ENCODE measurements around the gene RPS5. TPM values are rescaled to one million over a fixed set of nuclear protein-coding genes. Genes with fewer than 3 reads are reported as not detected.
"Not testable (repeated sequence)": the region's sequence is repeated elsewhere in the genome, so short reads cannot be mapped to it uniquely, and the experiment has no call there.

Gene RPS5
- total RNA-seq = 1,000 to 10,000 TPM; 1,376 to 1,435 TPM

- Mint-ChIP-seq H3K9me3 (no peaks in the 10 kb centered on the region), H3K4me3 (peak within 1 kb of the TSS; percentile 94), H3K4me1 (peaks cover 16% of the 10 kb centered on the region), H3K36me3 (ENCODE audit: low read depth) (peaks cover 63% of the 10 kb centered on the region), H3K27ac (peak within 1 kb of the TSS; percentile 97), H3K27me3 (no peaks in the 10 kb centered on the region)
- ATAC-seq (replicated peaks) = peak; percentile 98
These were observed at the start of gene RPS5 for GRCh38 chr19:58386576-58387337. TSS of gene RPS5 (plus strand) at chr19:58387269. CDS start at chr19:58388138, 869 bp downstream.

- Mint-ChIP-seq H3K27me3 (no peaks in the 10 kb centered on the region), H3K4me1 (no peaks in the 10 kb centered on the region), H3K36me3 (ENCODE audit: low read depth) (peaks cover 46% of the 10 kb centered on the region), H3K9me3 (no peaks in the 10 kb centered on the region), H3K4me3 (no peak overlapping the region), H3K27ac (no peak overlapping the region)
- ATAC-seq (replicated peaks) = no peak
These were observed 48.7 kb upstream of the RPS5 start for GRCh38 chr19:58338336-58338735.

GRCh38 chr19:58338825-58339558 is 48.1 kb upstream of the RPS5 start:
- no peak overlapping the region for H3K27ac Mint-ChIP-seq
- peaks cover 46% of the 10 kb centered on the region for H3K36me3 Mint-ChIP-seq (ENCODE audit: low read depth)
- ATAC-seq (replicated peaks) = no peak
- H3K9me3 Mint-ChIP-seq = no peaks in the 10 kb centered on the region
- no peak overlapping the region for H3K4me3 Mint-ChIP-seq
- no peaks in the 10 kb centered on the region for H3K4me1 Mint-ChIP-seq
- H3K27me3 Mint-ChIP-seq = no peaks in the 10 kb centered on the region

GRCh38 chr19:58345558-58345957 is 41.5 kb upstream of the RPS5 start:
- no peaks in the 10 kb centered on the region for H3K27me3 Mint-ChIP-seq
- H3K9me3 Mint-ChIP-seq = no peaks in the 10 kb centered on the region
- peaks cover 9% of the 10 kb centered on the region for H3K36me3 Mint-ChIP-seq (ENCODE audit: low read depth)
- ATAC-seq (replicated peaks) = no peak
- H3K4me1 Mint-ChIP-seq = peaks cover 6% of the 10 kb centered on the region
- peak overlapping the region; percentile 27 for H3K27ac Mint-ChIP-seq
- peak overlapping the region; percentile 90 for H3K4me3 Mint-ChIP-seq

- Mint-ChIP-seq H3K9me3 (no peaks in the 10 kb centered on the region), H3K27ac (peak overlapping the region; percentile 80), H3K27me3 (no peaks in the 10 kb centered on the region), H3K4me3 (peak overlapping the region; percentile 90), H3K4me1 (peaks cover 6% of the 10 kb centered on the region), H3K36me3 (ENCODE audit: low read depth) (no peaks in the 10 kb centered on the region)
- peak; percentile 98 for ATAC-seq (replicated peaks)
These were observed 39.8 kb upstream of the RPS5 start for GRCh38 chr19:58346961-58347929.

DNA sequence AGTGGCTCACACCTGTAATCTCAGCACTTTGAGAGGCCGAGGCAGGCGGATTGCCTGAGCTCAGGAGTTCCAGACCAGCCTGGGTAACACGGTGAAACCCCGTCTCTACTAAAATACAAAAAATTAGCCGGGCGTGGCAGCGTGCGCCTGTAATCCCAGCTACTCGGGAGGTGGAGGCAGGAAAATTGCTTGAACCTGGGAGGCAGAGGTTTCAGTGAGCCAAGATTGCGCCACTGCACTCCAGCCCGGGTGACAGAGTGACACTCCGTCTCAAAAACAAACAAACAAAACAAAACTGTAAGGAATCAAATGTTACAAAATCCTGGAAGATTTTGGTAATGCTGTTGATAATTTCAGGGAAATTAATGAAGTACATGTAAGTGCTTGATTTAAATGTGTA is 39.0 kb upstream of the RPS5 start:
- not testable (repeated sequence) for H3K9me3 Mint-ChIP-seq; H3K36me3 Mint-ChIP-seq (ENCODE audit: low read depth); H3K27me3 Mint-ChIP-seq
- Mint-ChIP-seq H3K4me3 (peak overlapping the region; percentile 90), H3K4me1 (peaks cover 10% of the 10 kb centered on the region), H3K27ac (peak overlapping the region; percentile 80)
- ATAC-seq (replicated peaks) = peak; percentile 6

GRCh38 chr19:58349590-58349989 is 37.5 kb upstream of the RPS5 start:
- Mint-ChIP-seq H3K27me3 (no peaks in the 10 kb centered on the region), H3K4me1 (peaks cover 10% of the 10 kb centered on the region), H3K4me3 (peak overlapping the region; percentile 20), H3K27ac (no peak overlapping the region), H3K9me3 (no peaks in the 10 kb centered on the region), H3K36me3 (ENCODE audit: low read depth) (no peaks in the 10 kb centered on the region)
- no peak for ATAC-seq (replicated peaks)

DNA sequence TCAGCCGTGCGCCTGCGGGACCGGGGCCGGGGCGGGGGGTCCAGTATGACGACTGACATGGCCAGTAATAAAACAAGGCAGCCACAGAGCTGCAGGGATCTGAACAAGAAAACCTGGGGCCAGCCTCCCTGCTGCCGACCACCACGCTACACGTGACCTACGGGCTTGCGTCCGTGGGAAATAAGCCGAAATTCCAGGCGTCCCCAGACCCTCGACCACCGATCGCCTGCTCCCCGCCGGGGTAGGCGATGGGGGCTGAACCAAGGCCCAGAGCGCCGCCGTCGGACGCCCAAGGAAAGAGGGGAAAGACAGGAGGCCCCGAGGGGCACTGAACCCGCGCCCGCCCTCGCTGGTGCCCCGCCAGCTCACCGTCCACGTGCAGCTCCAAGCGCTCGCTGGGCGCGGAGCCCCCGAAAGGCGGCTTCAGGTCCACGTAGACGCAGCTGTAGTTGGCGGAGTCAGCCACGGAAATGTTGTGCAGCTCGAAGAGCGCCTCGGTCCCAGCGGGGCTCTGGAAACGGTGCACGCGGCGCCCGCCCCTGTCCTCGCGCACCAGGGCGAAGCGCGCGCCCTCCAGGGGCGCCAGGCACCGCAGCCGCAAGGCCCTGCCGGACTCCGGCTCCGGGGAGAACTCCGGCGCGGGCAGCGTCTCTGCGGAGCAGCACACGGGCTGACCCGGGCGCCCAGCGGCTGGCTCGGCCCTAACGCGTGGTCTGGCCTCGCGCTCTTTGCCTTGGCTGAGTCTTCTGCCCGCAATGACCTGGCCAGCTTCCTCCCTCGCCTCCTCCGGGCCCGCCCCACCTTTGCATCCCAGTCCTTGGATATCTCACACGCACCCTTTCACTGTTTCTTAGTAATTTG is 36.8 kb upstream of the RPS5 start:
- no peak for ATAC-seq (replicated peaks)
- no peaks in the 10 kb centered on the region for H3K27me3 Mint-ChIP-seq
- no peak overlapping the region for H3K27ac Mint-ChIP-seq
- peaks cover 10% of the 10 kb centered on the region for H3K4me1 Mint-ChIP-seq
- no peaks in the 10 kb centered on the region for H3K9me3 Mint-ChIP-seq
- no peaks in the 10 kb centered on the region for H3K36me3 Mint-ChIP-seq (ENCODE audit: low read depth)
- peak overlapping the region; percentile 20 for H3K4me3 Mint-ChIP-seq

- H3K9me3 Mint-ChIP-seq = no peaks in the 10 kb centered on the region
These were observed 36.1 kb upstream of the RPS5 start for GRCh38 chr19:58350871-58351557.

DNA sequence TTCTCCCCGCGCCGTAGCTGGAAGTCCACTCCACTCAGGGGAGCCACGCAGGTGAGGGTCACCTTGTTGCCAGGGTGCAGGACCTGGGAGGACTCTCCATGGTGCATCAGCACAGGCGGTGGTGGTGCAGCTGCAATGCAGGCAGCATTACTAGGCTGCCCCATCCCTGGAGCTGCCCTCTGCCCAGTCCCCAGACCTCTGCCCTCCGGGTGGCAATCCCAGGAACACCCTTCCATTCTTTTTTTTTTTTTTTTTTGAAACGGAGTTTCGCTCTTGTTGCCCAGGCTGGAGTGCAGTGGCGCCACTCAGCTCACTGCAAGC is 35.6 kb upstream of the RPS5 start:
- Mint-ChIP-seq H3K4me3 (no peak overlapping the region), H3K27me3 (no peaks in the 10 kb centered on the region), H3K4me1 (peaks cover 4% of the 10 kb centered on the region), H3K9me3 (no peaks in the 10 kb centered on the region), H3K36me3 (ENCODE audit: low read depth) (no peaks in the 10 kb centered on the region), H3K27ac (no peak overlapping the region)
- ATAC-seq (replicated peaks) = no peak

More at GRCh38 chr19:58350871-58351557, 36.1 kb upstream of the RPS5 start:
- Mint-ChIP-seq H3K36me3 (ENCODE audit: low read depth) (no peaks in the 10 kb centered on the region), H3K4me1 (peaks cover 5% of the 10 kb centered on the region), H3K27me3 (no peaks in the 10 kb centered on the region), H3K4me3 (no peak overlapping the region), H3K27ac (no peak overlapping the region)
- no peak for ATAC-seq (replicated peaks)

DNA sequence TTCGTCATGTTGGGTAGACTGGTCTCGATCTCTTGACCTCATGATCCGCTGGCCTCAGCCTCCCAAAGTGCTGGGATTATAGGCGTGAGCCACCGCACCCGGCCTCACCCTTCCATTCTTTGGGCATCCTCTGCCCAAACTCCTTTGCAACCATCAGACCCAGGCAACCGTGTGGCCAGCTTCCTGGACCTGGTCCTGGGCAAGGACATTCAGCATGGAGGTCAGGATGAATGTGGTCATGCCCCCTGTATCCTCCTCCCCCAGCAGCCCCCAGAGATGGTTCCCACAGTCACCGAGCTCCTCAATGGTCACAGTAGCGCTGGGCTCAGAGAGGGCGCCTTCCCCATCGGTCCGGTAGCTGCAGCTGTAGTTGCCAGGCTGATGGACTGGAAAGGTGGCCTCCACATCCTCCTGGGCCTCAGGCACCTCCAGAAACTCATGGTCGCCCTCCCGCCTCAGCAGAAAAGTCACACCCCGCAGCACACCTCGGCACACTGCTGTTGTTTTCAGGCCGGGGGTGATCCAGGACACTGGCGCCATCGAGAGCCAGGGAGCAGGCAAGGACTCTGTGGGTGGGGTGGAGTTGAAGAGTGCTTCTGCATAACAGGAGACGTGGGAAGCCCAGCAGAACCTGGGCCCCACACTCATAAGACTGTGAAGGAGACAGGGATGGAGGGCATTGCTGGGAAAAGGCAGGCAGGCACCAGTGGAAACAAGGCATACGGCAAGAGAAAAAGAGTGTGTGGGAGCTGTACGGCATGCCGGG is 34.9 kb upstream of the RPS5 start:
- Mint-ChIP-seq H3K4me3 (no peak overlapping the region), H3K27me3 (no peaks in the 10 kb centered on the region), H3K36me3 (ENCODE audit: low read depth) (no peaks in the 10 kb centered on the region), H3K27ac (no peak overlapping the region), H3K4me1 (peaks cover 4% of the 10 kb centered on the region), H3K9me3 (no peaks in the 10 kb centered on the region)
- ATAC-seq (replicated peaks) = no peak

- peaks cover 4% of the 10 kb centered on the region for H3K4me1 Mint-ChIP-seq
These were observed 34.1 kb upstream of the RPS5 start, which contains the start of gene A1BG for GRCh38 chr19:58352760-58353671. TSS of gene A1BG (minus strand) at chr19:58353492. CDS start at chr19:58353437, 55 bp downstream.

More at GRCh38 chr19:58352760-58353671, 34.1 kb upstream of the RPS5 start, which contains the start of gene A1BG:
- H3K4me3 Mint-ChIP-seq = no peak within 1 kb of the TSS
- H3K27ac Mint-ChIP-seq = no peak within 1 kb of the TSS
- H3K9me3 Mint-ChIP-seq = no peaks in the 10 kb centered on the region
- ATAC-seq (replicated peaks) = no peak
- H3K27me3 Mint-ChIP-seq = no peaks in the 10 kb centered on the region
- no peaks in the 10 kb centered on the region for H3K36me3 Mint-ChIP-seq (ENCODE audit: low read depth)

Measured in activated T-helper 17 cell treated with anti-CD3 and anti-CD28 coated beads, Interleukin-2, amount 50 U/mL, for 72 hours (primary cell).